Trophoblast cell (in vitro differentiated cells and primary cell): Measurements from ENCODE around the gene ATP8B3.

Experiments
- DNase-seq, 2 donors: peaks; one replicate each; pipeline ENCODE4 v3.0.0-alpha.2; 2016
- H2AFZ ChIP-seq: 2 replicates; pipeline ENCODE4 v1.6.1; 2013; ENCODE audit warnings: low read length, moderate library complexity, mild to moderate bottlenecking; ENCODE audit not compliant: insufficient read depth, poor library complexity
- H2AK5ac ChIP-seq: 2 replicates; pipeline ENCODE4 v1.6.1; 2013; ENCODE audit warnings: mild to moderate bottlenecking, low read length
- H2BK120ac ChIP-seq: 2 replicates; pipeline ENCODE4 v1.6.1; 2013; ENCODE audit warnings: low read length, mild to moderate bottlenecking, moderate library complexity; ENCODE audit not compliant: insufficient read depth, poor library complexity
- H2BK12ac ChIP-seq: 2 replicates; pipeline ENCODE4 v1.6.1; 2013; ENCODE audit warnings: mild to moderate bottlenecking, low read length, moderate library complexity
- H2BK5ac ChIP-seq: 2 replicates; pipeline ENCODE4 v1.6.1; 2013; ENCODE audit warnings: low read length, low read depth, moderate library complexity, mild to moderate bottlenecking; ENCODE audit not compliant: poor library complexity
- H3K14ac ChIP-seq: 2 replicates; pipeline ENCODE4 v1.6.1; 2013; ENCODE audit warnings: mild to moderate bottlenecking, low read length
- H3K18ac ChIP-seq: 2 replicates; pipeline ENCODE4 v1.6.1; 2013; ENCODE audit warnings: mild to moderate bottlenecking, low read length
- H3K23ac ChIP-seq: 2 replicates; pipeline ENCODE4 v1.6.1; 2013; ENCODE audit warnings: low read length
- H3K27ac ChIP-seq: 2 replicates; pipeline ENCODE4 v1.5.1; 2013; ENCODE audit warnings: low read depth, mild to moderate bottlenecking, inconsistent platforms, low read length, moderate library complexity
- H3K27me3 ChIP-seq: 2 replicates; pipeline ENCODE4 v1.6.1; 2013; ENCODE audit warnings: inconsistent platforms, mild to moderate bottlenecking, low read length, moderate library complexity; ENCODE audit not compliant: insufficient read depth
- H3K36me3 ChIP-seq, 2 experiments: 1 replicate in 1 of 2; 2 replicates in 1 of 2; pipeline ENCODE4 v1.6.1; 2013; ENCODE audit warnings: low read length in 2 of 2, mild to moderate bottlenecking in 2 of 2, moderate library complexity in 1 of 2; ENCODE audit not compliant: insufficient read depth in 2 of 2, control insufficient read depth in 1 of 2
- H3K4ac ChIP-seq: 2 replicates; pipeline ENCODE4 v1.6.1; 2013; ENCODE audit warnings: low read depth, mild to moderate bottlenecking, low read length, moderate library complexity
- H3K4me1 ChIP-seq, 2 experiments: 1 replicate in 1 of 2; 2 replicates in 1 of 2; pipeline ENCODE4 v1.6.1; 2013; ENCODE audit warnings: low read length in 2 of 2, mild to moderate bottlenecking in 2 of 2, moderate library complexity in 1 of 2; ENCODE audit not compliant: insufficient read depth in 2 of 2, control insufficient read depth in 1 of 2
- H3K4me2 ChIP-seq: 2 replicates; pipeline ENCODE4 v1.6.1; 2013; ENCODE audit warnings: inconsistent platforms, mild to moderate bottlenecking, low read length, moderate library complexity
- H3K4me3 ChIP-seq: 2 replicates; pipeline ENCODE4 v1.5.1; 2013; ENCODE audit warnings: mild to moderate bottlenecking, low read depth, low read length, inconsistent platforms
- H3K79me1 ChIP-seq: one replicate; pipeline ENCODE4 v1.6.1; 2013; ENCODE audit warnings: low read length
- H3K79me2 ChIP-seq: 2 replicates; pipeline ENCODE4 v1.6.1; 2013; ENCODE audit warnings: low read length, mild to moderate bottlenecking; ENCODE audit not compliant: control insufficient read depth, insufficient read depth, poor library complexity
- H3K9ac ChIP-seq: 2 replicates; pipeline ENCODE4 v1.6.1; 2013; ENCODE audit warnings: mild to moderate bottlenecking, low read length
- H3K9me3 ChIP-seq: 2 replicates; pipeline ENCODE4 v1.6.1; 2013; ENCODE audit warnings: low read depth, mild to moderate bottlenecking, control low read depth, inconsistent platforms, low read length; ENCODE audit not compliant: insufficient read depth
- H4K12ac ChIP-seq: 2 replicates; pipeline ENCODE4 v1.6.1; 2013; ENCODE audit warnings: low read depth, mild to moderate bottlenecking, low read length, moderate library complexity
- H4K8ac ChIP-seq: 2 replicates; pipeline ENCODE4 v1.6.1; 2013; ENCODE audit warnings: low read depth, mild to moderate bottlenecking, low read length, moderate library complexity
- H4K91ac ChIP-seq: one replicate; pipeline ENCODE4 v1.6.1; 2013; ENCODE audit warnings: low read depth, mild to moderate bottlenecking, low read length, moderate library complexity
- WGBS: extraction: QIAGEN DNeasy Blood & Tissue Kit; methylation state at CpG from one replicate; pipeline ENCODE4 v1.1.7; 2013; ENCODE audit warnings: missing lambda C conversion rate; ENCODE audit not compliant: insufficient read length, insufficient coverage; ENCODE audit errors: extremely low coverage; 5-methylcytosine and 5-hydroxymethylcytosine counted together

Gene ATP8B3

GRCh38 chr19:1745589-1746031, 66.5 kb downstream of the ATP8B3 start:
- Histone ChIP-seq H4K8ac (no peak overlapping the region), H3K14ac (no peak overlapping the region), H3K27ac (no peak overlapping the region), H2AFZ (no peak overlapping the region), H4K12ac (no peak overlapping the region), H3K9ac (no peak overlapping the region), H3K9me3 (peaks cover 8% of the 10 kb centered on the region), H2BK5ac (no peak overlapping the region), H3K23ac (no peak overlapping the region), H3K79me1 (no peaks in the 10 kb centered on the region), H3K27me3 (peaks cover 52% of the 10 kb centered on the region), H2BK12ac (no peak overlapping the region), H3K79me2 (no peaks in the 10 kb centered on the region), H3K4ac (no peak overlapping the region), H2BK120ac (no peak overlapping the region), H3K18ac (no peak overlapping the region), H4K91ac (no peak overlapping the region), H3K4me3 (no peak overlapping the region), H2AK5ac (no peak overlapping the region), H3K36me3 (no peaks in the 10 kb centered on the region), H3K4me2 (no peak overlapping the region), H3K4me1 (no peaks in the 10 kb centered on the region)
- DNase-seq: no peak
- no CpG with 5 or more reads among the region's 14 CpGs for WGBS

GRCh38 chr19:1744822-1745563, 67.1 kb downstream of the ATP8B3 start:
- Histone ChIP-seq H3K4ac (no peak overlapping the region), H3K9me3 (peaks cover 10% of the 10 kb centered on the region), H3K27ac (no peak overlapping the region), H3K14ac (no peak overlapping the region), H4K12ac (no peak overlapping the region), H3K23ac (no peak overlapping the region), H4K8ac (no peak overlapping the region), H4K91ac (no peak overlapping the region), H3K79me2 (no peaks in the 10 kb centered on the region), H2BK5ac (no peak overlapping the region), H3K9ac (no peak overlapping the region), H2AK5ac (no peak overlapping the region), H2AFZ (no peak overlapping the region), H2BK12ac (no peak overlapping the region), H3K79me1 (no peaks in the 10 kb centered on the region), H3K4me1 (no peaks in the 10 kb centered on the region), H3K36me3 (no peaks in the 10 kb centered on the region), H2BK120ac (no peak overlapping the region), H3K4me2 (no peak overlapping the region), H3K18ac (no peak overlapping the region), H3K27me3 (peaks cover 46% of the 10 kb centered on the region), H3K4me3 (no peak overlapping the region)
- no peak for DNase-seq
- WGBS: no CpG with 5 or more reads among the region's 19 CpGs

GRCh38 chr19:1744133-1744665, 67.9 kb downstream of the ATP8B3 start:
- DNase-seq: no peak
- H3K79me1 ChIP-seq: no peaks in the 10 kb centered on the region
- no peak overlapping the region for H4K91ac ChIP-seq
- no peak overlapping the region for H2AFZ ChIP-seq
- H3K27ac ChIP-seq: no peak overlapping the region
- H2BK5ac ChIP-seq: no peak overlapping the region
- H4K12ac ChIP-seq: no peak overlapping the region
- H3K4me2 ChIP-seq: no peak overlapping the region
- H3K14ac ChIP-seq: no peak overlapping the region
- peaks cover 12% of the 10 kb centered on the region for H3K9me3 ChIP-seq
- no peak overlapping the region for H2BK120ac ChIP-seq
- H3K18ac ChIP-seq: no peak overlapping the region
- H3K9ac ChIP-seq: no peak overlapping the region
- H3K79me2 ChIP-seq: no peaks in the 10 kb centered on the region
- no peak overlapping the region for H3K23ac ChIP-seq
- no peak overlapping the region for H2AK5ac ChIP-seq
- H3K27me3 ChIP-seq: peaks cover 38% of the 10 kb centered on the region
- H3K4me3 ChIP-seq: no peak overlapping the region
- no CpG with 5 or more reads among the region's 10 CpGs for WGBS
- no peak overlapping the region for H3K4ac ChIP-seq
- H4K8ac ChIP-seq: no peak overlapping the region
- H3K4me1 ChIP-seq: no peaks in the 10 kb centered on the region
- H3K36me3 ChIP-seq: no peaks in the 10 kb centered on the region
- H2BK12ac ChIP-seq: no peak overlapping the region

GRCh38 chr19:1742989-1743696, 68.9 kb downstream of the ATP8B3 start:
- Histone ChIP-seq H3K4ac (no peak overlapping the region), H3K27ac (no peak overlapping the region), H3K23ac (no peak overlapping the region), H3K36me3 (no peaks in the 10 kb centered on the region), H2BK120ac (no peak overlapping the region), H3K18ac (no peak overlapping the region), H4K8ac (no peak overlapping the region), H3K27me3 (peaks cover 27% of the 10 kb centered on the region), H4K12ac (no peak overlapping the region), H3K4me3 (no peak overlapping the region), H3K14ac (no peak overlapping the region), H2BK12ac (no peak overlapping the region), H2AK5ac (no peak overlapping the region), H2AFZ (no peak overlapping the region), H3K79me2 (no peaks in the 10 kb centered on the region), H3K4me1 (no peaks in the 10 kb centered on the region), H3K4me2 (no peak overlapping the region), H3K9me3 (peaks cover 8% of the 10 kb centered on the region), H3K9ac (no peak overlapping the region), H3K79me1 (no peaks in the 10 kb centered on the region), H2BK5ac (no peak overlapping the region), H4K91ac (no peak overlapping the region)
- no peak for DNase-seq
- WGBS: no CpG with 5 or more reads among the region's 34 CpGs
